GM12873 (cell line): ENCODE measurements around the gene HAPLN3.

ENCODE experiments used
- TF ChIP-seq, protein P1 (sequence below): IDR thresholded peaks from 2 replicates; pipeline ENCODE4 v1.5.1; 2012; ENCODE audit warnings: low read depth, mild to moderate bottlenecking, moderate library complexity, low read length, control low read depth; ENCODE audit not compliant: insufficient read depth; ENCODE audit errors: missing control alignments

HAPLN3 gene

DNA sequence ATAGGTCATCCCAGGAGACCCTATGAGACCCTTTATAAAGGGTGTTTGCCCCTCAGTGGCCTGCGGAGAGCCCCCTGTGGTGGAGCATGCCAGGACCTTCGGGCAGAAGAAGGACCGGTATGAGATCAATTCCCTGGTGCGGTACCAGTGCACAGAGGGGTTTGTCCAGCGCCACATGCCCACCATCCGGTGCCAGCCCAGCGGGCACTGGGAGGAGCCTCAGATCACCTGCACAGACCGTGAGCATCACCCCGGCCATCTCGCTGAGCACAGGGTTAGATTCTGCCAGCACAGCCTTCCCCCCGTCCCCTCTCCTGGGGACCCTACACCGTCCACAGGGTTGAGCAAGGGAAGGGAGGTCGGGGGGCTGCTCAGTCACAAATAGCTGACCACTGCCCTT is 21.6 kb downstream of the HAPLN3 start:
- TF ChIP-seq, protein P1, sequence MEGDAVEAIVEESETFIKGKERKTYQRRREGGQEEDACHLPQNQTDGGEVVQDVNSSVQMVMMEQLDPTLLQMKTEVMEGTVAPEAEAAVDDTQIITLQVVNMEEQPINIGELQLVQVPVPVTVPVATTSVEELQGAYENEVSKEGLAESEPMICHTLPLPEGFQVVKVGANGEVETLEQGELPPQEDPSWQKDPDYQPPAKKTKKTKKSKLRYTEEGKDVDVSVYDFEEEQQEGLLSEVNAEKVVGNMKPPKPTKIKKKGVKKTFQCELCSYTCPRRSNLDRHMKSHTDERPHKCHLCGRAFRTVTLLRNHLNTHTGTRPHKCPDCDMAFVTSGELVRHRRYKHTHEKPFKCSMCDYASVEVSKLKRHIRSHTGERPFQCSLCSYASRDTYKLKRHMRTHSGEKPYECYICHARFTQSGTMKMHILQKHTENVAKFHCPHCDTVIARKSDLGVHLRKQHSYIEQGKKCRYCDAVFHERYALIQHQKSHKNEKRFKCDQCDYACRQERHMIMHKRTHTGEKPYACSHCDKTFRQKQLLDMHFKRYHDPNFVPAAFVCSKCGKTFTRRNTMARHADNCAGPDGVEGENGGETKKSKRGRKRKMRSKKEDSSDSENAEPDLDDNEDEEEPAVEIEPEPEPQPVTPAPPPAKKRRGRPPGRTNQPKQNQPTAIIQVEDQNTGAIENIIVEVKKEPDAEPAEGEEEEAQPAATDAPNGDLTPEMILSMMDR: no peak

DNA sequence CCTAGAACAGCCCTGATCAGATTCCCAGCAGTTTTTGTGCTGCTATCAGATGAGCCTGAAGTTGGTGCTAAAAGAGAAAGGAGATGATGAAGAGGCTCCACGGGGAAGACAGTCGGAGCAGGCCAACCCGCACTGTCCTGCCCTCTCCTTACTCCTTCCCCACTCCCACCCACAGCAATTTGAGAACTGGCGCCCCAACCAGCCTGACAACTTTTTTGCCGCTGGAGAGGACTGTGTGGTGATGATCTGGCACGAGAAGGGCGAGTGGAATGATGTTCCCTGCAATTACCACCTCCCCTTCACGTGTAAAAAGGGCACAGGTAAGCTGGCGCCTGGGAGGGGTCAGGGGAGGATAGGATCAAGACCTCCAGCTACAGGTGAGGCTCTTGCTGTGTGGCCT is 22.6 kb downstream of the HAPLN3 start:
- TF ChIP-seq, protein P1: no peak

DNA sequence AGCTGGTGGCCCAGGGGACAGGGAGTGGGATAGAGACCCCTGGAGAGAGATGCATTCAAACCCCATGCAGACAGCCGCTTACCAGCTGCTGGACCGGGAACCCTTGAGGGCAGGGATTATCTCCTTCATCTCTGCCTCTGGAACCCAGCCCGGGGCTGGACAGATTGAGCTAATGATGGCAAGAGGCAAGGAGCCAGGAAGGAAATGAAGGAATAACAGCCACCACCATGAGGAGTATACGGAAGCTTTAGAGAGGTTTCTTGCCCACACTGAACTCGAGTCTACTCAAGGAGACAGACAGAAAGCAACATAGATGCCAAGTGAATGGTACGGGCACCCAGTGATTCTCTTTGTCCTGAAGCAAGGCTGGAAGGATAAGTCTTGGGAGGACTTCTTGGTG is 23.2 kb downstream of the HAPLN3 start:
- TF ChIP-seq, protein P1: no peak

DNA sequence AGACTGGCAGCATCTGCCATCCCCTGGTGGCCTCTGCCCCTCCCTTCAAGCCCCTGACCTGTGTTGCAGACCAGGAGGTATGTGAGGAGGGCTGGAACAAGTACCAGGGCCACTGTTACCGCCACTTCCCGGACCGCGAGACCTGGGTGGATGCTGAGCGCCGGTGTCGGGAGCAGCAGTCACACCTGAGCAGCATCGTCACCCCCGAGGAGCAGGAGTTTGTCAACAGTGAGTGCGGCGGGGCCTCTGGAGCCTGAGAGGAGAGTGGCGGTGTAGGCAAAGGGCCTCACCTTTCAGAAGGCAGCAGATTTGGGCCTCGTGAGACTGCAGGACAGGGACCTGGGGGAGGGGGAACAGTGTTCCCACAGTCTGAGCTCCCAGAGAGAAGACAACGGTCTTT is 24.0 kb downstream of the HAPLN3 start:
- TF ChIP-seq, protein P1: no peak

DNA sequence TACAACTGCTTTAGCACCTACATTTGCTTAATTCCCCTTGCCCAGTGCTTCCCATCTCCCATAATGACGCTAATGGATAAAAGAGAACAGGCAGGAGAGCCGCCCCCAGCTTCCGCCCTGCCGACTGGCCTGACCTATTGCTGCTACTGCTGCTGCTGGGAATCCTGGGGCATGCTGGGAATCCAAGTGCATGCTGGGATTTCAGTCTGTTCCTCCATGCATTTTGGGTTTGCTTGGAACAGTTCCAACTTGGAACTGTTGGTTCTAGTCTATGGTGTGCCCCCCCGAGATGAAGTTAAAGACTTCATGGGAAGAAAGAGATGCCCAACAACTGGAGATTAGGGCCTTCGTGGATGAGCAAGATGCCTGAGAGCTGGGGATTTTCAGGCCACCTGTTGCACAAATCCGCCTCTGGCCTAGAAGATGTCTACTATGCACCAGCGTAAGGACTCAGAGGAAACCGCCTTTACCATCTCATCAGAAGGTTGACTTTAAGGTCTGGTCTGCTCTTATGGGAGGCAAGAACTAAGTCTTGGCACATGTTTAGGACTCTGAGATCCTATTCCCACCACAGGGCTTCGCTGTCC is 29.0 kb downstream of the HAPLN3 start:
- TF ChIP-seq, protein P1: no peak

DNA sequence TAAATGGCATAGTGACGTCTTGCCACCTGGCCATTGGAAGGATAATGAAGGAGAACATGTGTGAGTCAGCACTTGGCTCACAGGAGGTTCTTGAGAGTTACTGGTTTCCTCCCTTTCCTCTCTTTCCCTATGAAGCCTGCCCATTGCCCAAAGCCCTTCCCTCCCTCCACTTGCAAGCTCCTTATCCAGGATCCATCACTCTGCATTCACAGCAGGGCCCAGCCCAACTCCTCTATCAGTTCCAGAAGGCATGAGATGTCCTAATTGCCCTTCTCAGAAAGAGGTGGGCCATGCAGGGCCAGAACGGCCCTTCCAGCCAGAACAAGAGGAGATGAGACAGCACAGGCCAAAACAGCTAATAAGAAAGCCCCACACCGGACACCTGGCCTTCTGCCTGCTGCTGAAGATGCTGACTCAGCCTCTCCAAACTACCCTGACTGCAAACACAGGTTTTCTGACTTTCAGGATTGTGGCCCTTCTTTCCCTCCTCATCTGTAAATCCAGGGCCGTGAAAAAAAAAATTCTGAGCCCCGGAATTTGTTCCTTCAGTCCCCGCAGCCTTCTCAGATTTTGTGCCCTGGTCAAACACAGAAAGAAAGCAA is 29.7 kb downstream of the HAPLN3 start:
- TF ChIP-seq, protein P1: no peak

DNA sequence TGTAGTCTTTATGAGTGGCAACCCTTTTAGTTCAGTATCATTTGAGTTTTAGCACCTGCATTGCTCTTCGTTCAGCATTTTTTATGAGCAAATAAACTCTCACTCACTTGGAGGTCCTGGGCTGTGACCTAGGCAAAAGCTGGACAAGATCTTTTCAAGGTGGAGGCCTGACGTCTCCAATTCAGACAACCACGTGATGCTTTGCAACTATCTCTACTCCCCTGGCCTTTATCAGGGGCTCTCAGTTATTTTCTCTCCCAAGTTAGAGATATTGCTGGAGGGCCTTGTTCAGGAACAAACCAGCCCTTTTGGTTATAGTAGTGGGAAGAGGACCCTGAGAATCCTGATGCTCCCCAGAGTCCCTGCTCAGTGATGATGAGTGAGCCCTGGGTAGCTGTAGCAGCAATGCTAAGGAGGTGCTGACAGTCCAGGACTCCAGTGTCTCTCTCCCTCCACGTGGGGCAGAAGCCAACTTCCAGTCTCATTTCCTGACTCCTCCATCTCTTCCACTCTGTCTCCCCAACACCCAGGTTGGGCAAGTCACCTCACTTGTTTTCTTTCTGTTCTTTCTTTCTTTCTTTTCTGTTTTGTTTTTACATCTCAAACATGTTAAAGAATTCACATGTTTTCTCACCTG is 30.4 kb downstream of the HAPLN3 start:
- TF ChIP-seq, protein P1: no peak
